Measurements from ENCODE around the gene SUN5.

SUN5 gene

GRCh38 chr20:33026072-33026778 lies 22.0 kb upstream of the SUN5 start:
- no peak for DNase-seq

DNA sequence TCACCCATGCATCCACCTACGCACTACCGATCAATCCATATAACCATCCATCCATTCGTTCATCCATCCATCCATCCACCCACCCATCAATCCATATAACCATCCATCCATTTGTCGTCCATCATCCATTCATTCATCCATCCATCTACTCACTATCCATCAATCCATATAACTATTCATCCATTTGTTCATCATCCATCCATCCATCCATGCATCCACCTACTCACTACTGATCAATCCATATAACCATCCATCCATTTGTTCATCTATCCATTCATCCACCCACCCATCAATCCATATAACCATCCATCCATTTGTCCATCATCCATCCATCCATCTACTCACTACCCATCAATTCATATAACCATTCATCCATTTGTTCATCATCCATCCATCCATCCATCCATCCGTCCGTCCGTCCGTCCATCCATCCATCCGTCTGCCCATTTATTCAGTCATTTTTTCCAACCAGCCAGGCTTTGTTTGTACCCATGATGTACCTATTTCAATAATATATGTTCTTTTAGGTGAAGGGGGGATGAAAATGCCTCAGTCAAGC lies 21.2 kb upstream of the SUN5 start:
- DNase-seq, result no peak

- no peak for DNase-seq
Measured at GRCh38 chr20:33024609-33025317, 20.5 kb upstream of the SUN5 start.

DNA sequence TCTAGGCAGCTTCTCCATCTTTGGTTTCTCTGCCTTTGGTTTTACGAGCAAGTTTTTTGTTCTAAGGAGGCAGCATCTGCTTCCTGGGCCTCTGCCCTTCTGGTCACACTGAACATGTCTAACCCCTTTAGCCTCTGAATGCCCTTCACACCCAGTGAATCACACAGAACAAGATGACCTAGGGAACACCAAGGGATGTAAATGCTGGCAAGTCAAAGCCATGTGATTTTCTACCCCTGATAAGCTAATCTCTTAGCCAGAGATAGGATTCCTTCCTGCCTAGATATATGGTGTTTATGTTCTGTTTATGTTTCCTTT lies 20.0 kb upstream of the SUN5 start:
- no peak for DNase-seq

DNA sequence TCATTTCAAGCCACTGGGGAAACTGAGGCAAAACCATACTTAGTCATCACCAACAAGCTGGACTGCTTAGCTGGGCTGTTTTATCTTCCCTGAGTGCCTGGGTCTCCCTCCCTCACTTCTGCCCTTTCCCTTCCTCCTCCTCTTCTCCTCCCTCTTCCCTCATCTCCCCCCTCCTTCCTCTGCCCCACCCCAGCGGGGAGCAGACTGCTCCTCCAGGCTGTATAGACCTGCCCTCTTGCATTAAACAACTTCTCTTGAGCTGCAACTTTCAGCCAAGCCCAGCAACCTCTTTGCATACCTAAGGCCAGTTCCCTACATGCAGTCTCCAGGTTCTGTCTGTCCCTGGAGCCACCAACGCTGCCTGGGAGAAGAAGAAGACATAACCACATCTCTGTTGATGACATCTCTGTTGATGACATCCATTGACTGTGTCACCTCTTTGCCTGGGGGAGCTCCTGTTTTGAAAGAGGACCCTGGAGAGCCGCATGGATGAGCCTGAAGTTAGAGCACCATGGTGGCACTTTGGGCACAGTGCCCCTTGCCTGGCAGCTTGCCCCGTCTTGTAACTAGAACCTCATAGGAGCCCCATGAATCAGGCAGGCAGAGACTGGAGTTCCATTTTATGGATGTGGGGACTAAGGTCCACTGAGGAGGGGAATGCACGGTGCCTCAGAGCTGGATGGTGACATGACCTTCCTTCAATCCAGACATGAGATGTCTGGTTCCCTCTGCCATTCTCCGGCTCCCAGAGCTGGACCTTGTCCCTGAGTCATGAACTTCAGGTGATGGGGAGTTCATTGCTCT lies 19.4 kb upstream of the SUN5 start:
- DNase-seq, result no peak

- DNase-seq, result no peak
Measured at GRCh38 chr20:33022694-33023438, 18.6 kb upstream of the SUN5 start.

DNA sequence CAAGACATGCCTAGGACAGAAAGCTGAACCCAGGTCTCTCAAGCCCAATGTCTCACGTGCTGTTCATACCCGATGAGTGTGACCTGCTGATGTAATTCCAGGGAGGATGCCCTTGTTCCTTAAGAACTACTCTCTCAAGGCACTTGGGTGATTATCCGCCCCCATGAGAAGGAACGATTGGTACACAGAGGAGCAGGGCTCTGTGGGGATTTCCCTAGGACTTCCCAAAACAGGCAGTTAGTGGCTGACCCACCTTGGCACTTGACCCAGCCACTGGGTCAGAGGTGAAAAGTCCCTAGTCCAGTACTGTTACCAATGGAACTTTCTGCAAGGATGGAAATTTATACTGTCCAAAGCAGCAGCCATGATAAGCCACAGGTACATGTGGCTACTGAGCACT lies 18.1 kb upstream of the SUN5 start:
- DNase-seq, result no peak

DNA sequence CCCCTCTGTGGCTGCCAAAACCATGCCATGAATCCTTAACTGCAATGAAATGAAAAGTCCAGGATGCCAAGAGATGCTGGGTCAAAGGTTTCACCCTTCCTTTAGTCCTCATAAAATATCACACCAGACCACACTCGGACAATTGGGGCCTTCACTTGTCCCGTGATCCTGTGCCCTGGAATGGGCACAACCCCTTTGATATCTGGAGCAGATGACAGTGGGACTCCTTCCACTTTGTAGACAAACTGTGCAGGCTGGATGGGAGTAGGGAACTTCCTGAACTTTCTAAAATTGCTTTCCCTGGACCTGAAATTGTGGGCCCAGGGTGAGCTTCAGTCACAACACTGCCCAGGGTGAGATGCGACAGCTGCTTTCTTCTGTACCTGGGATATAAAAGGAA lies 17.6 kb upstream of the SUN5 start:
- no peak for DNase-seq

DNA sequence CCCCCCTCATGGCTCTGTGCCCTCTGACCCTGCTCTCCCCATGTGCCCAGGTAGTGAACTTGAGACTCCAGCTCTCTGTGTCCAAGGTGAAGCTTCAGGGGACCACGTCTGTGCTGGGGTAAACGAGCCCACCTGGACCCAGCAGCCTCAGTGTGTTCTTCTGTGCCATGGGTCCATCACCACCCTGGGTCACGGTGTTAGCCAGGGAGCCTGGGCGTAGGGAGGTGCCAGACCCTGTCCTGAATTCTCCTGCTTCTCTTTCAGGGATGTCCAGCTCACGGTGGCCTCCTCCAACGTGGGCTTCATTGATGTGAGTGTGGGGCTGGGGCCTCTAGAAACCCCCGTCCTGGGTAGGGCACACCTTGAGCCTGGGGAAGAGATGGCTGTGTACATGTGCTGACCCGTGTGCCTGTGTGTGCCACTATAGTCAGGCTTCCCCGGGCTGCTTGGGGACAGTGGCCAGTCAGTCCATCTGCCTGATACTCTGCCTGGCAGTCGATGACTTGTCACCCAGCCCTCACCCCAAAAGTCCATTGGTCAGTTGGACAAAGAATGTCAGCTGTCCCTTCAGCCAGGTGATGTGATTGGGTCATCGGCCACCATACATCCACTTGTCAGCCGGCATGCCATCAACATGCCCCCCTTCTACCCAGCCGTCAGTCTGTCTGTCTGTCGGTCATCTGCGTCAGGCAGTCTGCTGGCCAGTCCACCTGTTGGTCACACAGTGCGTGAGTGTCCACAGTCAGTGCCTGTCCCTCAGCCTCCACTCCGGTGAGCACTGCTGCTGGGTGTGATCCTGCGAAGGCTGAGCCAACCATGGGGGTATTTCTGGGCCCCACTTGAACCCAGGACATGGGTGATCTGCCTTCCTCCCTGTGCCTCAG lies 16.3 kb upstream of the SUN5 start:
- DNase-seq, result no peak

DNA sequence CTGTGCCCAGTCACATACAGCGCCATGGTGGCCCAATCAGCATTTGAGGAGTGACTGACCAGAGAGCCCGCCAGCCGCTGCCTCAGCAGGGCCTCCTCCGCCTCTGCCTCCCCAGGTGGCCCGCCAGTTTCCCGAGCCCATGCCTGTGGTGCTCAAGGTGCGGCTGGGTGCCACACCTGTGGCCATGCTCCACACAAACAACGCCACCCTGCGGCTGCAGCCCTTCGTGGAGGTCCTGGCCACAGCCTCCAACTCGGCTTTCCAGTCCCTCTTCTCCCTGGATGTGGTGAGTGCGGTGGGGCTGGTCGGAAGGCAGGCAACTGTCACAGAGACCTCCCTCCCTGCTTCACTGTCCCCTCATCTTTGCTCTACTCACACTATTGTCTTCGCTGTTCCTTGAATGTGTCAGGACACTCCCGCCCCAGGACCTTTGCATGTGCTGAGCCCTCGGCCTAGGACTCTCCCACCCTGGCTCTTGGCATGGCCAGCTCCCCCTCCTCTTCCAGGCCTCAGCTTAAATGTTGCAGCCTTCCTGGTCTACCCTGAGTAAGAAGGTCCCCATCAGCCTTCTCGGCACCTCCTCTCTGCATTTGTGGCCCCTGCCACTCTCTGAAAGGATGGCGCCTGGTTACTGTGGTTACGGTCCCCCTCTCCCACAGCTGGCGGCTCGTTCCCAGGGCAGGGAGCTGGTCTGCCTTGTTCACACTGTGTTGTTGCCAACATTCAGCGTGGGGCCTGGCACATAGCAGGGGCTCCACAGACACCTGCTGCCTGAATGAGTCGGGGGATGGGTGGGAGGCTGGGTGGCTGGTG lies 15.4 kb upstream of the SUN5 start:
- DNase-seq, result no peak

GRCh38 chr20:33018169-33018931 lies 14.1 kb upstream of the SUN5 start:
- no peak for DNase-seq

GRCh38 chr20:33017542-33017941 lies 13.3 kb upstream of the SUN5 start:
- no peak for DNase-seq

DNA sequence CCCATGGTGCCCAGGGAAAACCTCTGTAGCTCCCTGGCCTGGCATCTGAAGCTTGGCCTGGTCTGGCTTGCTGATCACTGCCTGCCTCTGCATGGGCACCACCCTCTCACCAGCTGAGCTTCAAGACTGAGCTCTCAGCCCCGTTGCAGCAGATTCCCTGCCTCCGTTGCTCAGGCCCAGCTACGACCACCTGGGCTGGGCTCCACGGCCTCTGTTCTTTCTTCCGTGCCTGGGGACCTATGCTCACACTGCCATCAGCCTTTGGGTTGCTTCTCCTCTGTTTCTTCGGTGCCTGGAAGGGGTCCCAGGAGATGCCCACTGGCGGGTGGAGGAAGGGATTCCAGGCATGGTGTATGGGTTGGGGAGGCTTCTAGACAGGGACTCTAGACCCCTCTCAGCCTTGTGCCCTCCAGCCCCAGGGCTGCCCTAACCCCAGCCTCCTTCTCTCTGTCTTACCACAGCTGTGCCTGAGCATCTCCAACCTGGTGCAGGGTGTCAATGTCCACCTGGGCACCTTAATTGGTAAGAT lies 12.4 kb upstream of the SUN5 start:
- no peak for DNase-seq

DNA sequence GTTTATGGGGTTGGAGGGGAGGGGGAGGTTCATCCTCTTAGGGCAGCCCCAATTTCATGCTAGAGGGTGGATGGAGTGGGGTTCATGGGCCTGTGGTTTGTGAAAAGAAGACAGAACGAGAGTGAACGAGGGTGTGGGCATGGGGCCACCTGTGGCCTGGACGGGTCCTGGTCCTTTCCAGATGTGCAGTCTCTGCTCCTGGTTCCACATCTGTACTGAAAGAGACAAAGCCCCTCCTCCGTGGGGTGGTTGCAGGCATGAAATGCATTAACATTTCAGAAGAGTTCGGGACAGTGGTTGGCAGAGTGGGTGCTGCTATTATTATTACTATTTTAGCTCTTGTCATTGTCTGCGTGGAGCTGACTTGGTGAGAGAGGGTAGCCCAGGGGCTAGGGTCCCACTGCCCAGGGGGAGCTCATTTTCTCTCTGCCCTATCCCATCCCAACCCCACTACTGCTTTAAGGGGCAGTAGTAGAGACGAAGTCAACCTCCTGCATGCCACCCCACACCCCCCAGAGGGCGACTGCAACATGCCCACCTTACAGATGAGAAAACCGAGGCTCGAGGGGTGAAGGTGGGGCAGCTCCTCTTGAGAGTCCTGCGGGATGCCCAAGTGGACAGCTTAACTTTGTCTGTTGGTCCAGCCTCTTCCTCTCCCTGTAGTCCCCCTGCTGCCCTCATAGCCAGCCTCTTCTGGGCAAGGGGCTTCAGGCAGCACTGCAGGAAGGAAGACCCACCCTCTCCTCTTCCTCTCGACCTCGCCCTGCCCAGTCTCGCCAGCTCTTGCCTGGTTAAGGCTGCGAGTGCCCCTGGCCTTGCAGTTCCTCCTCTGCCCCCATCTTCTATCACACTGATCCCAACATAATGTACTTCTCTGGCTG lies 11.7 kb upstream of the SUN5 start:
- no peak for DNase-seq

DNA sequence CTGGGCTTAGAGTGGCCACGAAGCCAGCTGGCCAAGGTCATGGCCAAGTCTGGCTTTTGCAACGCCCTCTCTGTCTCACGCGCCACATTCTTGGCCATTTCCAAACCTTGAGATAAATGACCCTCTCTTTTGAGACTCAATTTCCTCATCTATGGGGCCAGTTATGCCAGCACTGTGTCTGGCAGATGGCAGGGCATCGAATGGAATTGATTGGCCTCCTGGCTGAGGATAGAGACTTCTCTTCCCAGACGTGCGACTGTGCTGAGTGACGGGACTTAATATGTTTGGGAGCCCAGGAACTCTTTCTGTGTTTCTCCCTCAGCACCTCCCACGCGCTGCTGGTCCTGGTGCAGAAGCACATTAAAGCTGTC lies 10.9 kb upstream of the SUN5 start:
- DNase-seq, result no peak

DNA sequence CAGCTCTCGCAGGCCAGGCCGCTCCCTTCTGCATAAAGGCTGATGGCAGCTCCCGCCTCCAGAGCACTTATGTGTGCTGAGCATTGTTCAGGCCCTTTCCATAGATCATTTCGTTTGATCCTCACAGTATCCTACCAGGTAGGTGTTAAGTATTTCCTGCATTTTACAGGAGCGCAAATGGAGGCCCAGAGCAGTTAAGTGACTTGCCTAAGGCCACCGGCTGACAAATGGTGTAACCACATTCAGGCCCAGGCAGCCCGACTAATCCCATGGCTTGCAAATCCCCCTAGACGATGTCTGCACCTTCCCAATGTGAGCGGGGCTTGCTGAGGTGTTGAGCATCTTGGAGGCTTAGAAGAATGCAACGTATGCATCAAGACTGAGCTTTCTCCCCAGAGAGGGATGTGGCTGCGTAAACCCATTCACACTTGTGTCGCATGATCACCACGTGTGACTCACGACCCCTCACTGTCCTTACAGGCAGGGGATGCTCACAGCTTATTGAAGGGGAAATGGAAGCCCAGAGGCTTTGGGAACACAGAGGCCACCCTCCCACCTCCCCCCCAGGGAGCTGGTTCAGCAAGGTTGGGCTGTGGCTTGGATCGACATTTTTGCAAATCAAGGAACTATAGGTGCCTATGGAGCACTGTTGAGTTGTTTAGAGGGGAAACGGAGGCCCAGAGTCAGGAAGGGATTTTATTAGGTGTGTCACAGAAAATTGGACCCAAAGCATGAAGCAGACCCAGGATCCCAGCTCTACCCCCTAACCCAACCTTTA lies 10.3 kb upstream of the SUN5 start:
- DNase-seq, result no peak

GRCh38 chr20:33013701-33014326 lies 9.6 kb upstream of the SUN5 start:
- DNase-seq, result no peak

Data from CD4-positive, alpha-beta T cell treated with Interleukin-17A for 1 hour (primary cell).